ENCODE results near the gene VHLL.
"Not testable (repeated sequence)": the region's sequence is repeated elsewhere in the genome, so short reads cannot be mapped to it uniquely, and the experiment has no call there.

The VHLL gene

DNA sequence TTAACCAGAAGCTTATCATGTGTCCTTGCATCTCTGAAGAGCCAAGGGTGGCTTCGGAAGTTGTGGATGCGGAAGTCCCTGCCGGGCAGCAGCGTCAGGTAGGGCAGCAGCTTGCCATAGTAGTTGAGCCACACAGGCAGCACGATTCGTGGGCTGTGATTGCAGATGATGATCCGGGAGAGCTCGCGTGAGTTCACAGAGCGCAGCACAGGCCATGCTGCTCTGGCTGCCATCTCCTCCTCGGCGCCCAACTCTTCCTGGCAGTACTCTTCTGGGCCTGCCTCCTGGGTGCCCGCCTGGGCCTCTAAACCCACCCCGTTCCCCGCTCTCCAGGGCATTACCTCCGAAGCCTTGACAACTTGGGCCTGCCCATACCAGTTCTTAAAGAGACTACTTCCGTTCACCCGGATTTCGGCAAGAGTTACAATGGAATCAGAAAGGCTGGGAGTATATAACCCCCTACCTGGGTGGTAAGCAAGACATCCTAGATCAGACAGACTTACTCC lies at the start of gene VHLL:
Gene VHLL, minus strand, starts transcription at position 456 of the 506 bp plus-strand sequence. Its CDS starts 118 bp downstream, at position 338.
- no peak for DNase-seq
- in situ Hi-C loops (cut with MboI; ENCODE audit: low pct_unique_long_range_greater_than_20kb, low sequenced_read_pairs), result no loop called here

GRCh38 chr1:156347331-156347730 lies 48.2 kb upstream of the VHLL start:
- in situ Hi-C loops (cut with MboI; ENCODE audit: low pct_unique_long_range_greater_than_20kb, low sequenced_read_pairs), result no loop called here
- no peak for DNase-seq

- in situ Hi-C loops (cut with MboI; ENCODE audit: low pct_unique_long_range_greater_than_20kb, low sequenced_read_pairs), result no loop called here
- no peak for DNase-seq
Observed at GRCh38 chr1:156346636-156347035, 47.5 kb upstream of the VHLL start.

DNA sequence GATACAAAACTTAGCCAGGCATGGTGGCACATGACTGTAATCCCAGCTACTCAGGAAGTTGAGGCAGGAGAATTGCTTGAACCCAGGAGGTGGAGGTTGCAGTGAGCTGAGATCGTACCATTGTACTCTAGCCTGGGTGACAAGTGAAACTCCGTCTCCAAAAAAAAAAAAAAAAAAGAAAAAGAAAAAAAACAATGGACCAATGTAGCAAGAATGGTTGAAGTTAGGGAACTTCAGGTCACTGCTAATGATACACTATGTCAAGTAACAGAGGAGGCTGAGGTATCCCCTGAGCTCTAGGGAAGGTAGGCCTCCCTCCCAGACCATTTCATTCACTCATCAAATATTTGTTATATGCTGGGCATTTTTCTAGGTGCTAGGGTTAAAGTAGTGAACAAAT lies 46.9 kb upstream of the VHLL start:
- in situ Hi-C loops (cut with MboI; ENCODE audit: low pct_unique_long_range_greater_than_20kb, low sequenced_read_pairs), result not testable (repeated sequence)

DNA sequence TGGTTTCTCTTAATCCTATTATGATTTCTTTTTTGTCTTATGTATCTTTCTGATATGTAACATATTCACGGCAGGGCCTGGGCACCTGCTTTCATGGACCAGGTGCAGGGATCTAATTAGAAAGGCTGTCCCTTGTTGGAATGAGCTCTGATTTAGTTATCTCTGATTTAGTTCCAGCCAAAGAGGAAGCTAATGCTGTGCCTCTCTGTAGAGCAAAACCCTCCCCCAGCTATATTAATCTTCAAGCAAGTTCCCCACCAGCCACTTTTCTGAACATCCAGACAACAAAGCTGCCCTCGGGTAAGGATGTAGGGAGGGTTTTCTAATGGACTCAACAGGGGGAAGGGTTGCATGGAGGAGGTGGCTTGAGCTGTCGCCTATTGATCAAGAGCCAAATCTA lies 45.3 kb upstream of the VHLL start:
- in situ Hi-C loops (cut with MboI; ENCODE audit: low pct_unique_long_range_greater_than_20kb, low sequenced_read_pairs), result no loop called here
- peak; percentile 29 for DNase-seq

More for the DNA sequence above, 46.9 kb upstream of the VHLL start:
- DNase-seq, result not testable (repeated sequence)

DNA sequence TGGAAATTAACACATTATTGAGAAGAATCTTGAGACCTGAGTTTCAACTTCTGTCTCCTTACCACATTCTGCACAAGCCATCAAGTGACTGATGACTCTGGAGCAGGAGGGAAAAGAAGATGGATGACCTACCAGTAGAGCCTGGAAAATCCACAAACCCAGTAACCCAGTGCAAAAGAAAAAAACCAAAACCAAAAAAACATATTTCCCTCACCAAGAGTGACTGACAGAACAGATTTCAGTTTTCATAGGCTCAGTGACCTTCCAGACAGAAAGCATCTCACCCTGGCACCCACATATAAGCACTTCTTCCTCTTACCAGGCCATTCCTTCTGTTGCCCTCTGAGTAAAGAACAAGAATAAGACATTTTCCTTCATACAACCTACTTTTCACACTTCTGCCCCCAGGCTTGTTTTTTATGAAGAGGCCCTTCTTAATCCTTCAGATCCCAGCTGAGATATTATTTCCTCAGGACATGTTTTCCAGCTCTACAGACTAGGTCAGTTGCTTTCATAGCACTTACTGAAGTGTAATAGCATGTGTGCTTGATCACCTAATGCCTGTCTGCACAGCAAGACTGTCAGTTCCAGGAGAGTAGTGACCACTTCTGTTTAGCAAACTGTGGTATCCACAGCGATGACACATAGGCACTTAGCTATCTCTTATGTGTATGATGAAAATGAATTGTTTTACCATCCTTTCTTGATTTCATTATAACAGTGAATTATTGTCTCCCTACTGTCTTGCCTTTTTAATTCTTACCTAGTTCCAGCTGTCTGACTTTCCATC lies 43.3 kb upstream of the VHLL start:
- in situ Hi-C loops (cut with MboI; ENCODE audit: low pct_unique_long_range_greater_than_20kb, low sequenced_read_pairs), result no loop called here
- DNase-seq, result no peak

DNA sequence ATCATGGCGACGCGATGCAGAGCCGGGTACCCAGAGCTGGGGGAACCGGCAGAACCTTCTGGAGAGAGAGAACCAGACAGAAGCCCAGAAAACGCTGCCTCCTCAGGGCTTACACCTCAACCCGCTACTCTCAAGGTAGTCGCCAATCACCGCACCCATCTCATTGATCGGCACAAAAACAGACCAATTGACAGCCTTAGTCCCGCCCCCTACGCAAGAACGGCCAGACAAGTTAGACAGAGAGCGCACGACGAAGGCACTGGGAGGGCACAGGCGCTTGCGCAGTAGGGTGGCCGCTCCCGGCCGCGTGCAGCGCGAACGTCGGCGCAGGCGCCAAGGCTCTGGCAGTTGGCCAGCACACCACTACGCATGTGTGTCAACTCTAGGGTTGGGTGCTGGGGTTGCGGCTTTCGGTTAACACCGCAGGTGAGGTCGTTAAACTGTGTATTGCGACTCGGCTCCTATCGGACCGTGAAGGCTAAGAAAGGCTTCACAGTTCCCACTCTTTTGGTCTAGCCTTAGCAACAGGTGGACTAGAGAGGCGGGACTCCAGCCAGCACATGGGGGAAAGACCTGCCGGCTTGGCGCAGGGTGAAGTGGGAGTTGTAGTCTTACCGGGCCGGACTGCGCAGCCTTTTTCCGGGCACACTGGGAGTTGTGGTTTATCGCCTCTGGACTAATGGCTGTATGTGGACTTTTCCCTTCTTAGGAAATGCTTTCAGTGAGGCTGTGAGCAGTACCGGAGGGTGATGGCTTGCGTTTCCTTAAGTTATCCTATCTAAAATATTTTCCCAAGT lies 39.3 kb upstream of the VHLL start, which contains the start of the genes CCT3 and TSACC:
Gene CCT3, minus strand, starts transcription at position 113 of the 797 bp plus-strand sequence. Its CDS starts 108 bp downstream, at position 5.
Gene TSACC, plus strand, starts transcription at position 347 of the 797 bp plus-strand sequence. CDS start 1,232 bp downstream, outside the sequence.
- peak; percentile 100 for DNase-seq
- in situ Hi-C loops (cut with MboI; ENCODE audit: low pct_unique_long_range_greater_than_20kb, low sequenced_read_pairs), result no loop called here

DNA sequence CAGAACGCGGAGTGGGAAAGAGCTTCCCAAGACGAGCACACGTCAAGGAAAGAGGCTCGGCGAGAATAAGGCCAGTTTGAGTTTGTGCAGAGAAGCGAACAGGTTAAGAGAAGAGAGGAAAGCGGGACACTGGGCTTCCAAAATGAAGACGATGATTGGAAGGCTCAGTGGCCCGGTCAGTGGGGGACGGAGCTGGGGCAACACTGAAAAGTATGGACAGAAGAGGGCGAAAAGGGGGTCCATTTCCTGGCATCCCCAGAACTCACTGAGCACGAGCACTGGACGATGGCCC lies 38.7 kb upstream of the VHLL start:
- no peak for DNase-seq
- in situ Hi-C loops (cut with MboI; ENCODE audit: low pct_unique_long_range_greater_than_20kb, low sequenced_read_pairs), result no loop called here

DNA sequence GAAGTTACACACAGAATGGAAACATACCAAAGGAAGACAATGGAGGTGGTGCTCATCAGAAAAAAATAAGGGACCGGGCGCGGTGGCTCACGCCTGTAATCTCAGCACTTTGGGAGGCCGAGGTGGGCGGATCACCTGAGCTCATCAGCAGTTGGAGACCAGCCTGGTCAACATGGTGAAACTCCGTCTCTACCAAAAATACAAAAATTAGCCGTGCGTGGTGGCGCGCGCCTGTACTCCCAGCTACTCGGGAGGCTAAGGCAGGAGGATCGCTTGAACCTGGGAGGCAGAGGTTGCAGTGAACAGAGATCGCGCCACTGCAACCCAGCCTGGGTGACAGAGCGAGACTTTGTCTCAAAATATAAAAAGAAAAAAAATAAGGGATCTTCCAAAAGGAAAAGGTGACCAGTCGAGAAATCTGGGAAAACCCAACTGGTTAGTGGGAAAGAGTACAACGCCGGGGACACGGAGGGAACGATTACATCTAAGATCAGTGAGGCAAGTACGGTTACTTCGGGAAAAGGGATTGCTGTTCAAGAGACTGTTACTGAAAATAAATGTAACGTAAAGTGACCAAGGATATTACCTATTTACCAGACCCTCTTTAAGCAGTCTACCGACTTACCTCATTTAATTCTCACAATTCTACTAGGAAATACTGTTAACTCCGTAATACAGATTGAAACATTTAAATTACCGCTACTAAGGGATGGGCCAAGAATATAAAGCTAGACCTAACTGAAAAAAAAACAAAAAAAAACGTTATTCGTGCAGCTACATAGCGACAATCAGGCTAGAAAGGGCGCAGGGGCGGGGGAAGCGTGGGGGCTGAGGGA lies 38.2 kb upstream of the VHLL start:
- peak; percentile 16 for DNase-seq
- in situ Hi-C loops (cut with MboI; ENCODE audit: low pct_unique_long_range_greater_than_20kb, low sequenced_read_pairs), result no loop called here

DNA sequence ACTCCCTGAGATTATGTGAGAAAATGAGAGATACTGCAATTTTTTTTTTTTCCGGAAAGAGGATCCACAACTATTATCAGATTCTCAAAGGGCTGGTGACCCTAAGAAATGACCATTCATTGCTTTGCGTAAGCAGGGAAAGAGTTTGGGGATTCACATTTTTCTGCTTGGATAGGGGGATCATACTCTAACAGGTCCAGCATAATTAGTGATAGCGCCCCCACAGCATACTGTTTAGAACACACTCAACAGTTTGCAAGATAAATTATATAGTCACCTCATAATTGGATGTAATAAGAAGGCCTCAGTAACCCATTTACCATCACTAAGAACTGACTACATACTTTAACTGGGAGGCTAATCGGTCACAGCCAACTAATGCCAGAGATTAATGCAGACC lies 37.1 kb upstream of the VHLL start:
- peak; percentile 46 for DNase-seq
- in situ Hi-C loops (cut with MboI; ENCODE audit: low pct_unique_long_range_greater_than_20kb, low sequenced_read_pairs), result no loop called here

- DNase-seq; in situ Hi-C loops (cut with MboI; ENCODE audit: low pct_unique_long_range_greater_than_20kb, low sequenced_read_pairs): not testable (repeated sequence)
Observed at GRCh38 chr1:156323179-156323578, 24.1 kb upstream of the VHLL start.

GRCh38 chr1:156320560-156320959 lies 21.5 kb upstream of the VHLL start:
- in situ Hi-C loops (cut with MboI; ENCODE audit: low pct_unique_long_range_greater_than_20kb, low sequenced_read_pairs), result no loop called here
- DNase-seq, result no peak

- peak; percentile 53 for DNase-seq
- in situ Hi-C loops (cut with MboI; ENCODE audit: low pct_unique_long_range_greater_than_20kb, low sequenced_read_pairs), result no loop called here
Observed at GRCh38 chr1:156319664-156320063, 20.6 kb upstream of the VHLL start.

DNA sequence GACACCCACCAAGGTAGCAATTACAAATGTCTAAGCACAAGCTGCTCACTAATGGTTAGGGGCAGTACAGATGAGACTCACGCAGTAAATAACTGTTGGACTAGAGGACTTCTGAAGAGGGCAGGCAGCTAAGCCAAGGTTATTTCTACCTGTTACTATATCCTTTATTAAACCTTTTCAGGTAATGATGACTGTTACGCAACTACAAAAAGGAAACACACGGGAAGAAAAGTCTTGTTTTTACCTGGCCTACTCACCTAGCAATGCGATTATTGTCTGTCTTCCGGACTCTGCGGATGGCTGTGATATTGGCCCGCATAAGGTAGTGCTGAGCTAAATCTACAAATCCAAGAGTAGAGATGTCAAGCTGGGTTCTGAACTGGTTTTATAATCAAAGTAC lies 17.8 kb upstream of the VHLL start:
- in situ Hi-C loops (cut with MboI; ENCODE audit: low pct_unique_long_range_greater_than_20kb, low sequenced_read_pairs), result no loop called here
- no peak for DNase-seq

- in situ Hi-C loops (cut with MboI; ENCODE audit: low pct_unique_long_range_greater_than_20kb, low sequenced_read_pairs), result no loop called here
- DNase-seq, result no peak
Observed at GRCh38 chr1:156310962-156311361, 11.9 kb upstream of the VHLL start.

DNA sequence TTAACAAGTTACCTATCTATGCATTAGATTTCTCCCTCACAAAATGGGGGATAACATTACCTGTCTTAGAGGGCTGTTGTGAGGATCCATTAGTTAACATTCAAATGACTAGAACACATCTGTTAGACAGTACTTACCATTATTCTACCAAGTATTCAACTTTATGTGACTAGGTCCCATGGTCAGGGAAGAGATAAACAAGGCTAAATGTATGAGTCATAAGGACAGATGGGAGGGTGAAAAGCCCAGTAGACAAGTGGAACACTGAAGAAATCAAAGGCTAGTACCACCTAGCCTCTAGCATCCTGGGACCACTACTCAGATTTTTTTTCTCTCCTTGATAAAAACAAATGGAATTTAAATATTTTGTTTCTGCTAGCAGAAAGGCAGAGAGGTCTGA lies 9.0 kb upstream of the VHLL start:
- in situ Hi-C loops (cut with MboI; ENCODE audit: low pct_unique_long_range_greater_than_20kb, low sequenced_read_pairs), result no loop called here
- DNase-seq, result no peak

GRCh38 chr1:156305215-156305614 lies 6.1 kb upstream of the VHLL start:
- in situ Hi-C loops (cut with MboI; ENCODE audit: low pct_unique_long_range_greater_than_20kb, low sequenced_read_pairs), result no loop called here
- no peak for DNase-seq

DNA sequence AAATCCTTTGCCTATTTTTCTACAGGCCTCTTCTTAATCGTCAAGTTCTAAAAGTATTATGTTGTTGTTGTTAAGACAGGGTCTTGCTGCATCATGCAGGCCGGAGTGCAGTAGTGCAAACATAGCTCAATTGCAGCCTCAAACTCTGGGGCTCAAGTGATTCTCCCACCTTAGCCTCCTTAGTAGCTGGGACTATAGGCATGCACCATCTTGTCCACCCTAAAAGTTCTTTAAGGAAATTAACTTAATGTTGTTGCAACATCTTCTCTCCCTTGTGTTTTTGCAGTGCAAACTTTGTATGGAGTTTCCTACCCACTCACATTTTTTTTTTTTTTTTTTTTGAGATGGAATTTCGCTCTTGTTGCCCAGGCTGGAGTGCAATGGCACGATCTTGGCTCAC lies 4.1 kb upstream of the VHLL start:
- no peak for DNase-seq
- in situ Hi-C loops (cut with MboI; ENCODE audit: low pct_unique_long_range_greater_than_20kb, low sequenced_read_pairs), result no loop called here

DNA sequence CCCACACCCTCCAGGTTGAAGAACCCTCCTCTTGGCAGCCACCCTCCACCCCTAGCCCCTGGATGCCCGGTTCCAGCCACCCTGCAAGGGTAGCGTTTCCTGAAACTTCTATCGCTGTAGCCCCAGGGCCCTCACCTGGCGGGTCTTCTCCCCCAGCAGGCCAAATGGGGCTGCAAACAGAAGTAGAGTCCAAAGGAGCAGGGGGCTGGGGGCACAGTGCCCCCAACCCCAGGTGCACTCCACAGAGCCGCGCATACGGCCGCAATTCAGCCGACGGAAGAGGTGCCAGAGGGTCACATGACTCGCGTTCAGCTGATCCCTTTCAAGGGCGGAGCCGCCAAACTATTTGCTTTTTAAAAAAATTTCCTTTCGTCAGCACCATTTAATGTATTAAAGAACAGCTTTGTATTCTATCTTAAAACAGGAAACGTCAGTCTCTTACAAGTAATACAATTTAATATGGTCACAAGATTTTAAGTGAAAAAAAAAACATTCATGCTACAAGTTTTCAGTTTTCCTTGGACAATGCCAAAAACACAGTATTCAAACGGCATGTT lies 3.6 kb downstream of the VHLL start, which contains the start of gene GLMP:
Gene GLMP, minus strand, starts transcription at position 289 of the 557 bp plus-strand sequence. Its CDS starts 34 bp downstream, at position 255.
- in situ Hi-C loops (cut with MboI; ENCODE audit: low pct_unique_long_range_greater_than_20kb, low sequenced_read_pairs), result no loop called here
- DNase-seq, result no peak

Data from KBM-7 (cell line).